Measurements from ENCODE around the gene SLC6A16.
"Not testable (repeated sequence)": the region's sequence is repeated elsewhere in the genome, so short reads cannot be mapped to it uniquely, and the experiment has no call there.

The SLC6A16 gene

GRCh38 chr19:49333811-49334288 lies 8.9 kb upstream of the SLC6A16 start:
- TF ChIP-seq CTCF (conservative IDR thresholded peaks at IDR 0.05; ENCODE audit: low read length) (no peak), EZH2phosphoT487 (IDR thresholded peaks at IDR 0.05; ENCODE audit: borderline replicate concordance) (no peak)
- Histone ChIP-seq H3K4me2 (ENCODE audit: low read depth, low read length, poor library complexity, severe bottlenecking) (peak overlapping the region; percentile 85), H3K9me3 (ENCODE audit: insufficient read depth, low read depth, low read length) (no peaks in the 10 kb centered on the region), H3K9me2 (replicated peaks; ENCODE audit: low read depth, low read length) (no peaks in the 10 kb centered on the region), H3K4me1 (ENCODE audit: insufficient read depth, low read length, poor library complexity, severe bottlenecking) (peaks cover 37% of the 10 kb centered on the region), H4K20me1 (ENCODE audit: insufficient read depth, low read length, poor library complexity, severe bottlenecking) (no peaks in the 10 kb centered on the region), H3K4me3 (ENCODE audit: low read length, poor library complexity, severe bottlenecking) (peak overlapping the region; percentile 84), H3K79me2 (ENCODE audit: insufficient read depth, low read length) (peaks cover 16% of the 10 kb centered on the region; the same call in 1 of the 2 replicates), H2AFZ (ENCODE audit: low read length) (no peak overlapping the region), H3K9ac (ENCODE audit: low read depth, low read length, poor library complexity, severe bottlenecking) (peak overlapping the region; percentile 84), H3K36me3 (ENCODE audit: insufficient read depth, low read length) (no peaks in the 10 kb centered on the region), H3F3A (ENCODE audit: low read depth) (no peaks in the 10 kb centered on the region), H3K27me3 (ENCODE audit: insufficient read depth, low read length, poor library complexity, severe bottlenecking) (no peaks in the 10 kb centered on the region)

GRCh38 chr19:49333418-49333805 lies 8.4 kb upstream of the SLC6A16 start:
- H3K9me3 ChIP-seq (ENCODE audit: insufficient read depth, low read depth, low read length), result no peaks in the 10 kb centered on the region
- H3K4me2 ChIP-seq (ENCODE audit: low read depth, low read length, poor library complexity, severe bottlenecking), result peak overlapping the region; percentile 85
- H3K27me3 ChIP-seq (ENCODE audit: insufficient read depth, low read length, poor library complexity, severe bottlenecking), result no peaks in the 10 kb centered on the region
- no peaks in the 10 kb centered on the region for H3F3A ChIP-seq (ENCODE audit: low read depth)
- peak overlapping the region; percentile 84 for H3K4me3 ChIP-seq (ENCODE audit: low read length, poor library complexity, severe bottlenecking)
- no peaks in the 10 kb centered on the region for H3K36me3 ChIP-seq (ENCODE audit: insufficient read depth, low read length)
- H3K9ac ChIP-seq (ENCODE audit: low read depth, low read length, poor library complexity, severe bottlenecking), result peak overlapping the region; percentile 84
- no peaks in the 10 kb centered on the region for H3K9me2 ChIP-seq (replicated peaks; ENCODE audit: low read depth, low read length)
- H4K20me1 ChIP-seq (ENCODE audit: insufficient read depth, low read length, poor library complexity, severe bottlenecking), result no peaks in the 10 kb centered on the region
- H3K79me2 ChIP-seq (ENCODE audit: insufficient read depth, low read length), result peaks cover 16% of the 10 kb centered on the region; the same call in 1 of the 2 replicates
- TF ChIP-seq CTCF (conservative IDR thresholded peaks at IDR 0.05; ENCODE audit: low read length) (no peak), EZH2phosphoT487 (IDR thresholded peaks at IDR 0.05; ENCODE audit: borderline replicate concordance) (no peak)
- no peak overlapping the region for H2AFZ ChIP-seq (ENCODE audit: low read length)
- H3K4me1 ChIP-seq (ENCODE audit: insufficient read depth, low read length, poor library complexity, severe bottlenecking), result peaks cover 37% of the 10 kb centered on the region

GRCh38 chr19:49332691-49333417 lies 7.9 kb upstream of the SLC6A16 start:
- not testable (repeated sequence) for H2AFZ ChIP-seq (ENCODE audit: low read length); H3K9me2 ChIP-seq (replicated peaks; ENCODE audit: low read depth, low read length); H3F3A ChIP-seq (ENCODE audit: low read depth); H4K20me1 ChIP-seq (ENCODE audit: insufficient read depth, low read length, poor library complexity, severe bottlenecking); H3K9me3 ChIP-seq (ENCODE audit: insufficient read depth, low read depth, low read length); H3K36me3 ChIP-seq (ENCODE audit: insufficient read depth, low read length); H3K27me3 ChIP-seq (ENCODE audit: insufficient read depth, low read length, poor library complexity, severe bottlenecking)
- Histone ChIP-seq H3K4me3 (ENCODE audit: low read length, poor library complexity, severe bottlenecking) (peak overlapping the region; percentile 84), H3K4me1 (ENCODE audit: insufficient read depth, low read length, poor library complexity, severe bottlenecking) (peaks cover 37% of the 10 kb centered on the region), H3K9ac (ENCODE audit: low read depth, low read length, poor library complexity, severe bottlenecking) (peak overlapping the region; percentile 84), H3K79me2 (ENCODE audit: insufficient read depth, low read length) (peaks cover 16% of the 10 kb centered on the region; the same call in 1 of the 2 replicates), H3K4me2 (ENCODE audit: low read depth, low read length, poor library complexity, severe bottlenecking) (peak overlapping the region; percentile 85)
